NOMO-1 (cell line): ENCODE data around the gene CDH18.
"Not testable (repeated sequence)": the region's sequence is repeated elsewhere in the genome, so short reads cannot be mapped to it uniquely, and the experiment has no call there.

Source experiments
- DNase-seq, 2 experiments: peaks; one replicate each; lab custom pipeline; 2025; ENCODE audit not compliant: unreplicated experiment in 2 of 2; lab: John Stamatoyannopoulos, UW

Gene CDH18

GRCh38 chr5:19865336-19866089 is 122.5 kb downstream of the CDH18 start:
- no peak for DNase-seq

- no peak for DNase-seq
Observed at GRCh38 chr5:19862711-19863110, 125.3 kb downstream of the CDH18 start.

GRCh38 chr5:19859020-19859419 is 129.0 kb downstream of the CDH18 start:
- DNase-seq = no peak

GRCh38 chr5:19855931-19856330 is 132.1 kb downstream of the CDH18 start:
- DNase-seq = no peak

GRCh38 chr5:19855453-19855852 is 132.5 kb downstream of the CDH18 start:
- no peak for DNase-seq

GRCh38 chr5:19855031-19855430 is 133.0 kb downstream of the CDH18 start:
- no peak for DNase-seq

GRCh38 chr5:19853616-19854240 is 134.3 kb downstream of the CDH18 start:
- DNase-seq = no peak

GRCh38 chr5:19837536-19838174 is 150.3 kb downstream of the CDH18 start:
- DNase-seq = no peak

- no peak for DNase-seq
Observed at GRCh38 chr5:19835442-19835841, 152.6 kb downstream of the CDH18 start.

- DNase-seq = not testable (repeated sequence)
Observed at GRCh38 chr5:19812720-19813119, 175.3 kb downstream of the CDH18 start.

- DNase-seq = no peak
Observed at GRCh38 chr5:19806756-19807155, 181.2 kb downstream of the CDH18 start.

- no peak for DNase-seq
Observed at GRCh38 chr5:19802686-19803085, 185.3 kb downstream of the CDH18 start.

- no peak for DNase-seq
Observed at GRCh38 chr5:19795218-19795617, 192.8 kb downstream of the CDH18 start.

GRCh38 chr5:19790829-19791466 is 197.1 kb downstream of the CDH18 start:
- DNase-seq = no peak

- no peak for DNase-seq
Observed at GRCh38 chr5:19782566-19782965, 205.4 kb downstream of the CDH18 start.

GRCh38 chr5:19777363-19777762 is 210.6 kb downstream of the CDH18 start:
- no peak for DNase-seq

GRCh38 chr5:19776886-19777285 is 211.1 kb downstream of the CDH18 start:
- not testable (repeated sequence) for DNase-seq

GRCh38 chr5:19771174-19771835 is 216.7 kb downstream of the CDH18 start:
- no peak for DNase-seq

GRCh38 chr5:19770396-19770795 is 217.6 kb downstream of the CDH18 start:
- DNase-seq = no peak

- DNase-seq = no peak
Observed at GRCh38 chr5:19767987-19768386, 220.0 kb downstream of the CDH18 start.

- DNase-seq = no peak
Observed at GRCh38 chr5:19753579-19753978, 234.4 kb downstream of the CDH18 start.
